Suprapubic skin (tissue), 3 donors: Measurements from ENCODE around the gene B4GALT5.

Source experiments
- POLR2A ChIP-seq, 2 donors: fragments of 450-650 bp; IDR thresholded peaks; one replicate each; pipeline ENCODE4 v1.6.1; 2017; ENCODE audit warnings: antibody characterized with exemption in 2 of 2, mild to moderate bottlenecking in 2 of 2, moderate library complexity in 2 of 2
- TF ChIP-seq, protein P1 (sequence below), 2 donors: fragments of 200-600 bp in 1 of 2; fragments of 450-650 bp in 1 of 2; sonication (generic) in 1 of 2; IDR thresholded peaks; one replicate each; pipeline ENCODE4 v1.5.1; 2016 to 2019; ENCODE audit warnings: antibody characterized with exemption in 2 of 2, mild to moderate bottlenecking in 1 of 2, moderate library complexity in 1 of 2

DNA sequence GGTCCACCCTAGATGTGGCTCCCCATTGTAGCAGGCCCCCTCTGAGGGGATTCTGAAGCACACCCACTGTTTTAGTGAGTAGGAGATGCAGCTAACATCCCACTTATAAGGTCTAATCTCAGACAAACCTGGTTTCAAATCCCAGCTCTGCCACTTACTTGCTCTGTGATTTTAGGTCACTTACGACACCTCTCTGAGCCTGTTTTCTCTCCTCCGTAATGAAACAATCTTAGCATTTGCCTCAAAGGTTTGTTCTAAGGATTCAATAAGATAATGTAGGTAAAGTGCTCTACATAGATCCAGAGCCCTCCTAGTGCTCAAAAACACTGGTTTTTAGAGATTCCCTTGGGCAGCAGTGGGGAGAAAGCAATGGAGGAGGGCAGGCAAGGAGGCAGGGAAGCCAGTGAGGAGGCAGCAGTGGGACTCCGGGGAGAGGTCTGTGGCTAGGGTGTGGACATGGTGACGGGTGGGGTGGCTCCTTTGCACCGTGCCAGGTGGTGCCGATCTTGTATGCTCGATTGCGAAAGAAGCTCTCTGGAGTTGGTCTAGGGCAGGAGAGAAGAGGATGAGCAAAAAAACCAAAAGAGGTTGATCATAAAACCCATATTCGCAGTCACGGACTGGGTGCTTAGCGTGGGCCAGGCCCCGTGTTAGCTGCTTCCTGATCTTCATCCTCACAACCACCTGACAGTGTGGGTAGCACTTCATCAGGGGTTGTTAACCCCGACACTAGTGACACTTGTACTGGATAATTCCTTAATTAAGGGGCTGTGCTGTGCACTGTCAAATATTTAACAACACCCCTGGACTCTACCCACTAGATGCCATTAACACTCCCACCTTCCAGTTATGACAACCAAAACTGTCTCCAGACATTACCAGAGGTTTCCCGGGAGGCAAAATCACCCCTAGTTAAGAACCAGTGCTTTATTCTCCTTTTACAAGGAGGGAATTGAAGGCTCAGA, 129.0 kb downstream of the B4GALT5 start:
- TF ChIP-seq, protein P1, sequence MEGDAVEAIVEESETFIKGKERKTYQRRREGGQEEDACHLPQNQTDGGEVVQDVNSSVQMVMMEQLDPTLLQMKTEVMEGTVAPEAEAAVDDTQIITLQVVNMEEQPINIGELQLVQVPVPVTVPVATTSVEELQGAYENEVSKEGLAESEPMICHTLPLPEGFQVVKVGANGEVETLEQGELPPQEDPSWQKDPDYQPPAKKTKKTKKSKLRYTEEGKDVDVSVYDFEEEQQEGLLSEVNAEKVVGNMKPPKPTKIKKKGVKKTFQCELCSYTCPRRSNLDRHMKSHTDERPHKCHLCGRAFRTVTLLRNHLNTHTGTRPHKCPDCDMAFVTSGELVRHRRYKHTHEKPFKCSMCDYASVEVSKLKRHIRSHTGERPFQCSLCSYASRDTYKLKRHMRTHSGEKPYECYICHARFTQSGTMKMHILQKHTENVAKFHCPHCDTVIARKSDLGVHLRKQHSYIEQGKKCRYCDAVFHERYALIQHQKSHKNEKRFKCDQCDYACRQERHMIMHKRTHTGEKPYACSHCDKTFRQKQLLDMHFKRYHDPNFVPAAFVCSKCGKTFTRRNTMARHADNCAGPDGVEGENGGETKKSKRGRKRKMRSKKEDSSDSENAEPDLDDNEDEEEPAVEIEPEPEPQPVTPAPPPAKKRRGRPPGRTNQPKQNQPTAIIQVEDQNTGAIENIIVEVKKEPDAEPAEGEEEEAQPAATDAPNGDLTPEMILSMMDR (IDR thresholded peaks at IDR 0.05), result no peak
- TF ChIP-seq POLR2A (IDR thresholded peaks at IDR 0.05), result no peak
